GM12872 (cell line): Measurements from ENCODE around the gene RPS17.
A peak's percentile ranks its signal among the peaks of the same experiment; 100 is the strongest.

Source experiments
- TF ChIP-seq, protein P1 (sequence below): IDR thresholded peaks from 3 replicates; pipeline ENCODE4 v1.5.1; 2011; ENCODE audit warnings: low read depth, mild to moderate bottlenecking, low read length, moderate library complexity; ENCODE audit not compliant: insufficient read depth

RPS17 gene

DNA sequence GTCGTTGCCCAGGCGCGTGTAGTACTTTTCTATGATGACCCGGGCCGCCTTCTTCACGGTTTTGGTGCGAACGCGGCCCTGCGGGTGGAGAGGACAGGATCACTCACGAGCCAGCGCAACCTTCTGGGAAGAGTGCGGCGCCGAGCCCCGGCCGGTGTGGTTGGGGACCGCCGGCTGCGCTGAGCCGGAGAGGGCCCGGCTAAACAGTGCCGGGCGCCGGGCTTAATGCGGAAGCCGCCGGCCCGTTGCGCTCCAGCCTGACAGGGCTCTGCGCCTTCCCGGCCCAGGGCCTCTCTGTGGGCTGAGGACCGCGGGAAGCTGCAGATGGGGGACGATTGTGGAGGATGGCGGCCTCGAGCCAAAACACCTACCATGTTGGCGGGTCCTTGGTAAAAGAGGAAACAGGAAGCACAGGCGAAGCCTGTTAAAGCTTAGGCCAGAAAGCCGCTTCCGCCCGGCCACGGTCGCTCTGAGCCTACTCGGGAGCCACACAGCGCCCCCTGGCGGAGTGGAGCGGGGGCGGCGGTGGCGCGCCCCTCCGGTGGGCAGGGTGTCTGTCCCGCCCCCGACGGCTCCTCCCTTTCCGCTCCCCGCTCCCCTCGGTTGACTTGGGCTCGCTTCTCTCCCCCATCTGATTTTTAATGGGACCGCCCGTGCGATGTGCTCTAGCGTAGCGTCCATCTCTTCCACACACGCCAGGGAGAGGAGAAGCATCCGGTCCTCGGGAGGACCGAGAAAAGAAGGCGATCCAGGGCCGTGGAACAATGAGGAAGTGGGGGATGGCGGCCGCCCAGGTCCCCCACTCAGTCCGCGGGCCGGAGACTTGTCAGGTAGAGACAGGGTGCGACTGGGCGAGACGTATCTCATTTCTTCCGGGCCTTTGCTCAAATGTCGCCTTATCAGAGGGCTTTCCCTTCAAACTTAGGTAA is at the start of gene RPS17:
Gene RPS17 (minus strand): TSS at position 403 of the 929 bp plus-strand sequence. CDS start 29 bp downstream, at position 374.
- TF ChIP-seq, protein P1, sequence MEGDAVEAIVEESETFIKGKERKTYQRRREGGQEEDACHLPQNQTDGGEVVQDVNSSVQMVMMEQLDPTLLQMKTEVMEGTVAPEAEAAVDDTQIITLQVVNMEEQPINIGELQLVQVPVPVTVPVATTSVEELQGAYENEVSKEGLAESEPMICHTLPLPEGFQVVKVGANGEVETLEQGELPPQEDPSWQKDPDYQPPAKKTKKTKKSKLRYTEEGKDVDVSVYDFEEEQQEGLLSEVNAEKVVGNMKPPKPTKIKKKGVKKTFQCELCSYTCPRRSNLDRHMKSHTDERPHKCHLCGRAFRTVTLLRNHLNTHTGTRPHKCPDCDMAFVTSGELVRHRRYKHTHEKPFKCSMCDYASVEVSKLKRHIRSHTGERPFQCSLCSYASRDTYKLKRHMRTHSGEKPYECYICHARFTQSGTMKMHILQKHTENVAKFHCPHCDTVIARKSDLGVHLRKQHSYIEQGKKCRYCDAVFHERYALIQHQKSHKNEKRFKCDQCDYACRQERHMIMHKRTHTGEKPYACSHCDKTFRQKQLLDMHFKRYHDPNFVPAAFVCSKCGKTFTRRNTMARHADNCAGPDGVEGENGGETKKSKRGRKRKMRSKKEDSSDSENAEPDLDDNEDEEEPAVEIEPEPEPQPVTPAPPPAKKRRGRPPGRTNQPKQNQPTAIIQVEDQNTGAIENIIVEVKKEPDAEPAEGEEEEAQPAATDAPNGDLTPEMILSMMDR, result peak; percentile 94

DNA sequence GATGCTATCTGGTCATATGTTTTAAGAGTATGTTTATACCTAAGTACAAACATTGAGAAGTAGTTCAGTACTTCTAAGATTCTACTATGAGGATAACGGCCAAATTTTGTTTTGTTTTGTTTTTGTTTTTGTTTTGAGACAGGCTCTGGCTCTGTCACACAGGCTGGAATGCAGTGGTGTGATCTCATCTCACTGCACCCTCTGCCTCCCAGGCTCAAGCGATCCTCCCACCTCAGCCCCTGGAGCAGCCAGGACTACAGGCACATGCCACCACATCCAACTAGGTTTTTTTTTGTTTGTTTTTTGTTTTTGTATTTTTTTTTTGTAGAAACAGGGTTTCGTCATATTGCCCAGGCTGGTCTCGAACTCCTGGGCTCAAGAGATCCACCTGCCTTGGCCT is 47.5 kb upstream of the RPS17 start:
- TF ChIP-seq, protein P1, result no peak

DNA sequence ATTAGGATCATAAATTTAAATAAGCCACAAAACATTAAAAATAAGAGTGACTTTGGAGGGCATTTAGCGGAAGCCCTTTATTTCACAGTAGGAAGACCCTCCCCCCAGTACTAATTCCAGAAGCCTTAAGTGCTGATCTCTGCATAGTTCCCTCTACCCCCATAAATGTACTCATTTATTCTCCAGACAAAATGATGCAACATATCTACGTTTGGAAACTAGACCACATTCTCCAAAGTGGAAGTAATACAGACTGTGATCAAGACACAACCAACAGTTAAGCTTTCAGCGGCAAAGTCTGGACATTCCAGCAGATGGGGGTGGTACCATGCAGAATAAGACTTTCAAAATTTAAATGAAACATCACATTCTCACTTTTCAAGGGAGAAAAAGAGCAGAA is 44.8 kb upstream of the RPS17 start:
- TF ChIP-seq, protein P1, result no peak

DNA sequence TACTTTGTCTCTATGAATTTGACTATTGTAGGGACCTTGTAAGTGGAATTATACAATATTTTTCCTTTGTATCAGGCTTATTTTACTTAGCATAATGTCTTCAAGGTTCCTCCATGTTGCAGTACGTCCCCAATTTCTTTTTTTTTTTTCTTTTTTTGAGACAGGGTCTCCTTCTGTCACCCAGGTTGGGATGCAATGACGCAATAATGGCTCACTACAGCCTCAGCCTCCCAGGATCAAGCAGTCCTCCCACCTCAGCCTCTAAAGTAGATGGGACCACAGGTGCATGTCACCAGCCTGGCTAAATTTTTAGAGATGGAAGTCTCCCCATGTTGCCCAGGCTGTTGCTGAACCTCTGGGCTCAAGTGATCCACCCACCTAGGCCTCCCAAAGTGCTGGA is 40.5 kb upstream of the RPS17 start:
- TF ChIP-seq, protein P1, result no peak

DNA sequence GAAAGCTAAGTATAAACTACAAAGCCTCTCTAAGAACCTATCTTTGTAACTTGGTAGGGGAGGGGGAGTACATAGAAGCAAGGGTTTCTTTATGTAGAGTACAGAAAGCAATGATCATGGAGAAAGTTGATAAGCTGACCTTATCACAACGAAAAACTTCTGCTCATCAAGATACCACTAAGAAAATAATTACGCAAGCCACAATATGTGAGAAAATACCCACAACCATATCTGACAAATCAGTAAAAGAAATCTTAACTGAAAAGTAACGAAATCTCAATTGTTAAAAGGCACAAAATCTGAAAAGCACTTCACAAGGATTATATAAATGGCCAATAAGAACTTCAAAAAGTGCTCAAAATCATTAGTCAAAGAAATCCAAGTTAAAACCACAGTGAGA is 35.1 kb upstream of the RPS17 start:
- TF ChIP-seq, protein P1, result no peak

DNA sequence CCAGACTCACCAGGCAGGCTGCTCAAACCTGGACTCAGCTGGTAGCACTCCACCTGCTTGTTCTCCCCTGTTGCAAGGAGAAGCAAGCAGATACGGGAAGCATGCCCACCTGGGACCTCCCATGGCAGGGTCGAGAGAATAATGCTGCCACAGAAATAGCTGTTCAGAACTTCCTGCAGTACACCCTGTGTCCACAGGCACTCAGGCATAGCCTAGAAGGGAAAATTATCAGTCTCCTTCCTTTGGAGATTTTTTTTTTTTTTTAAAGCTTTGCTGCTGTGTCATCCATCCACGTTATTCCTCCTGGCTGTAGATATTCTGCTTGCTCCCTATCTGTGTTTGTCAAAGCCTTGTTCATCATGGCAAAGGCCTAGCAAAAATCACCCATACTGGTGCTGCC is 32.7 kb upstream of the RPS17 start:
- TF ChIP-seq, protein P1, result no peak

DNA sequence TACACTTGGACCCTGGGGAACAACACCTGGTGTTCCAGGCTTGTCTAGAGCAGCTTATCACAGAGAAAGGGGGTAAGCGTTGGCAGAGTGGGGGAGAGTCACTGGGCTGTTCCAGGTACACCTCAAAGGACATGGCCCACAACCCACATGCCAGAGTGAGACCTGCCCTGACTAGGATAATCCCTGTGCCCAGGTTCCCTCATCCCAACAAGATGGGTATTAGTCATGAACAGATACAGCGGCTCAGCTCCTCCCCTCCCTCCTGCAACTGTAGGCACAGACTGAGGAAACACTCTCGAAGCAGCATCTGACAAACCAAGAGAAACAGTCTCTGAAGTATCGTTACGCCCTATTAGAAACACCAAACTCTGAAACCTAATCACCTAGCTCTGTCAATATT is 32.1 kb upstream of the RPS17 start:
- TF ChIP-seq, protein P1, result no peak
